ENCODE results near the gene ARHGAP23.
"Not testable (repeated sequence)": the region's sequence is repeated elsewhere in the genome, so short reads cannot be mapped to it uniquely, and the experiment has no call there.

The ARHGAP23 gene

GRCh38 chr17:38465391-38466345 lies 37.4 kb downstream of the ARHGAP23 start:
- ATAC-seq (ENCODE audit: low read depth) = peak; percentile 22
- Histone ChIP-seq H3K4me3 (ENCODE audit: severe bottlenecking) (peak overlapping the region; percentile 23), H3K9me3 (ENCODE audit: severe bottlenecking) (no peaks in the 10 kb centered on the region), H3K36me3 (ENCODE audit: low read depth) (peaks cover 84% of the 10 kb centered on the region), H3K27me3 (ENCODE audit: insufficient read depth, poor library complexity, severe bottlenecking) (no peaks in the 10 kb centered on the region), H3K4me1 (ENCODE audit: insufficient read depth, poor library complexity, severe bottlenecking) (peaks cover 17% of the 10 kb centered on the region), H3K27ac (ENCODE audit: poor library complexity, severe bottlenecking) (peak overlapping the region; percentile 71)
- TF ChIP-seq, protein P1, sequence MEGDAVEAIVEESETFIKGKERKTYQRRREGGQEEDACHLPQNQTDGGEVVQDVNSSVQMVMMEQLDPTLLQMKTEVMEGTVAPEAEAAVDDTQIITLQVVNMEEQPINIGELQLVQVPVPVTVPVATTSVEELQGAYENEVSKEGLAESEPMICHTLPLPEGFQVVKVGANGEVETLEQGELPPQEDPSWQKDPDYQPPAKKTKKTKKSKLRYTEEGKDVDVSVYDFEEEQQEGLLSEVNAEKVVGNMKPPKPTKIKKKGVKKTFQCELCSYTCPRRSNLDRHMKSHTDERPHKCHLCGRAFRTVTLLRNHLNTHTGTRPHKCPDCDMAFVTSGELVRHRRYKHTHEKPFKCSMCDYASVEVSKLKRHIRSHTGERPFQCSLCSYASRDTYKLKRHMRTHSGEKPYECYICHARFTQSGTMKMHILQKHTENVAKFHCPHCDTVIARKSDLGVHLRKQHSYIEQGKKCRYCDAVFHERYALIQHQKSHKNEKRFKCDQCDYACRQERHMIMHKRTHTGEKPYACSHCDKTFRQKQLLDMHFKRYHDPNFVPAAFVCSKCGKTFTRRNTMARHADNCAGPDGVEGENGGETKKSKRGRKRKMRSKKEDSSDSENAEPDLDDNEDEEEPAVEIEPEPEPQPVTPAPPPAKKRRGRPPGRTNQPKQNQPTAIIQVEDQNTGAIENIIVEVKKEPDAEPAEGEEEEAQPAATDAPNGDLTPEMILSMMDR (IDR thresholded peaks at IDR 0.05; ENCODE audit: poor library complexity, severe bottlenecking) = no peak
- DNase-seq (ENCODE audit: low spot score) = no peak

- no peak for ATAC-seq (ENCODE audit: low read depth)
- Histone ChIP-seq H3K9me3 (ENCODE audit: severe bottlenecking) (no peaks in the 10 kb centered on the region), H3K4me1 (ENCODE audit: insufficient read depth, poor library complexity, severe bottlenecking) (peaks cover 17% of the 10 kb centered on the region), H3K27me3 (ENCODE audit: insufficient read depth, poor library complexity, severe bottlenecking) (no peaks in the 10 kb centered on the region), H3K27ac (ENCODE audit: poor library complexity, severe bottlenecking) (peak overlapping the region; percentile 71), H3K4me3 (ENCODE audit: severe bottlenecking) (no peak overlapping the region), H3K36me3 (ENCODE audit: low read depth) (peaks cover 85% of the 10 kb centered on the region)
- TF ChIP-seq, protein P1 (IDR thresholded peaks at IDR 0.05; ENCODE audit: poor library complexity, severe bottlenecking) = no peak
- DNase-seq (ENCODE audit: low spot score) = no peak
Measured at GRCh38 chr17:38466346-38467315, 38.4 kb downstream of the ARHGAP23 start.

DNA sequence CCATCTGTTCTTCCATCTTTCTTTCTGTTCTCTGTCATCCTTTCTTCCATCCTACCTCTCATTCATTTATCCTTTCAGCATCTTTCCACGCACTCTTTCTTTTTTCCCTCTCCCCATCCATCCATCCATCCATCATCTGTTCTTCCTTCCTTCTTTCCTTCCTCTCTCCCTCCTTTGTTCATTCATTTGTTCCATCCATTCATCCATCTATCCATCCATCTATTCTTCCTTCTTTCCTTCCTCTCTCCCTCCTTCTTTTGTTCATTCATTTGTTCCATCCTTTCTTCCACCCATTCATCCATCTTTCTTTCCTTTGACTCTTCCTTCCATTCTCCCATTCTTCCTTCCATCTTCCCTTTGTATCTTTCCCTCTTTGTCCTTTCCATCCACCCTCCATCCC lies 39.2 kb downstream of the ARHGAP23 start:
- no peak overlapping the region for H3K4me3 ChIP-seq (ENCODE audit: severe bottlenecking)

DNA sequence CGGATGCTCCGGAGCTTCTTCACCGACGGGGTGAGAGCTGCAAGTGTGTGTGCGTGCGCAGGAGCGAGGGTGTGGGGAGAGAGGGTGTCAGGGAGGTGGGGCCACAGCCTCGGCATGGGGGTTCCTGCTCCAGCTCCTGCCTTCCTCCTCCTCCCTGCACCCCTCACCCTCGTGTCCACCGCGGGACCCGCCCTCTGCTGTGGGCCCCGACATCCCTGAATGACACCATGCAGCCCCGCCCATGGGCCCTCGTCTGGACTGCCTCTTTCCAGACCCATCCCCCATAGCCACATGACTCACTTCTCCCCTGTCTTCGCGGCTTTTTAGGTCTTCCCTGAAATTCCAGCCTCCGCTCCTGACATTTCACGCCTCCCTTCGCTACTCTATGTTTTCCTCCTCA lies 41.6 kb downstream of the ARHGAP23 start:
- Histone ChIP-seq H3K36me3 (ENCODE audit: low read depth) (peaks cover 71% of the 10 kb centered on the region), H3K4me1 (ENCODE audit: insufficient read depth, poor library complexity, severe bottlenecking) (peaks cover 14% of the 10 kb centered on the region), H3K9me3 (ENCODE audit: severe bottlenecking) (no peaks in the 10 kb centered on the region), H3K27ac (ENCODE audit: poor library complexity, severe bottlenecking) (peak overlapping the region; percentile 53), H3K27me3 (ENCODE audit: insufficient read depth, poor library complexity, severe bottlenecking) (no peaks in the 10 kb centered on the region), H3K4me3 (ENCODE audit: severe bottlenecking) (no peak overlapping the region)
- no peak for ATAC-seq (ENCODE audit: low read depth)
- TF ChIP-seq, protein P1 (IDR thresholded peaks at IDR 0.05; ENCODE audit: poor library complexity, severe bottlenecking) = no peak
- no peak for DNase-seq (ENCODE audit: low spot score)

More for the DNA sequence above, 39.2 kb downstream of the ARHGAP23 start:
- ATAC-seq (ENCODE audit: low read depth) = no peak
- no peak for DNase-seq (ENCODE audit: low spot score)
- H3K9me3 ChIP-seq (ENCODE audit: severe bottlenecking) = no peaks in the 10 kb centered on the region
- peaks cover 79% of the 10 kb centered on the region for H3K36me3 ChIP-seq (ENCODE audit: low read depth)
- TF ChIP-seq, protein P1 (IDR thresholded peaks at IDR 0.05; ENCODE audit: poor library complexity, severe bottlenecking) = no peak
- H3K27me3 ChIP-seq (ENCODE audit: insufficient read depth, poor library complexity, severe bottlenecking) = no peaks in the 10 kb centered on the region
- peak overlapping the region; percentile 0 for H3K27ac ChIP-seq (ENCODE audit: poor library complexity, severe bottlenecking)
- peaks cover 21% of the 10 kb centered on the region for H3K4me1 ChIP-seq (ENCODE audit: insufficient read depth, poor library complexity, severe bottlenecking)

DNA sequence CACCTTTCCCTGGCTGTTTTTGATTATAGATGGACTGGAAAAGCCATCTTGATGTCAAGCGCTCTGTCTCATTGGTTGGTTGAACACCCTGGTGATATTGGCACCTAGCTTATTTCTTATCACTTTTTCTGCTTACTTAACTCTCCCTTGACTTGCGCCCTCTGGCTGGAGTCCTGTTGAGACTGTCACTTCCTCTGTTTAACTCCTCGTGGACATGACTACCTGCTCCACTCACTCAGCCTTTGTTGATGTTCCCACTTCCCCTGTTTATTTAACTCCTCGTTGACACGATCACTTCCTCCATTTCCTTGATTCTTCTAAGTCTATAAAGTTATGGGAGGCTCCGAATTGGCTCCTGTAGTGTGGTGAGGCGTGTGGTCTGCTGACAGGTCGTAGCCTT lies 43.0 kb downstream of the ARHGAP23 start:
- peaks cover 74% of the 10 kb centered on the region for H3K36me3 ChIP-seq (ENCODE audit: low read depth)
- H3K27ac ChIP-seq (ENCODE audit: poor library complexity, severe bottlenecking) = peak overlapping the region; percentile 53
- not testable (repeated sequence) for H3K27me3 ChIP-seq (ENCODE audit: insufficient read depth, poor library complexity, severe bottlenecking); DNase-seq (ENCODE audit: low spot score); H3K9me3 ChIP-seq (ENCODE audit: severe bottlenecking); H3K4me3 ChIP-seq (ENCODE audit: severe bottlenecking); H3K4me1 ChIP-seq (ENCODE audit: insufficient read depth, poor library complexity, severe bottlenecking); ATAC-seq (ENCODE audit: low read depth)
